IPS-18a (cell line): ENCODE data around the gene BBIP1.

Experiments used
- H3K27ac ChIP-seq: one replicate; pipeline ENCODE4 v1.5.1; 2013; ENCODE audit warnings: low read length
- H3K27me3 ChIP-seq: one replicate; pipeline ENCODE4 v1.6.1; 2013; ENCODE audit warnings: mild to moderate bottlenecking, low read length; ENCODE audit not compliant: control insufficient read depth, insufficient read depth
- H3K36me3 ChIP-seq: one replicate; pipeline ENCODE4 v1.6.1; 2013; ENCODE audit warnings: low read depth, low read length; ENCODE audit not compliant: control insufficient read depth
- H3K4me1 ChIP-seq: one replicate; pipeline ENCODE4 v1.6.1; 2013; ENCODE audit warnings: low read depth, low read length; ENCODE audit not compliant: control insufficient read depth
- H3K4me3 ChIP-seq: one replicate; pipeline ENCODE4 v1.5.1; 2013; ENCODE audit warnings: low read length
- H3K9ac ChIP-seq: one replicate; pipeline ENCODE4 v1.6.1; 2013; ENCODE audit warnings: mild to moderate bottlenecking, low read length, moderate library complexity
- H3K9me3 ChIP-seq: one replicate; pipeline ENCODE4 v1.6.1; 2013; ENCODE audit warnings: low read depth, low read length; ENCODE audit not compliant: control insufficient read depth

Gene BBIP1

DNA sequence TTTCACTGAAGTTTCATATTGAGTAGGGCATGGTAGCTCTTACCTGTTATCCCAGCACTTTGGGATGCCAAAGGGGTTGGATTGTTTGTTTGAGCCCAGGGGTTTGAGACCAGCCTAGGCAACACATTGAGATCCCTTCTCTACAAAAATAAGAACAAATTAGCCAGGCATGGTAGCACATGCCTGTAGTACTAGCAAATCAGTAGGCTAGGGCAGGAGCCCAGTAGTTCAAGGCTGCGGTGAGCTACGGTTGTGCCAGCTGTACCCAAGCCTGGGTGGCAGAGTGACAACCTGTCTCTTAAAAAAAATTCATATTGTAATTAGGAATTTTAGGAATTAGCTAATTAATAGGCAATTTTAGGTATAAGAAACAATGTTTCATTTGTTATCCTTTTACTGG lies 18.0 kb downstream of the BBIP1 start:
- Histone ChIP-seq H3K9me3 (no peaks in the 10 kb centered on the region), H3K36me3 (peaks cover 18% of the 10 kb centered on the region), H3K4me3 (no peak overlapping the region), H3K9ac (no peak overlapping the region), H3K27me3 (no peaks in the 10 kb centered on the region), H3K27ac (no peak overlapping the region), H3K4me1 (no peaks in the 10 kb centered on the region)

DNA sequence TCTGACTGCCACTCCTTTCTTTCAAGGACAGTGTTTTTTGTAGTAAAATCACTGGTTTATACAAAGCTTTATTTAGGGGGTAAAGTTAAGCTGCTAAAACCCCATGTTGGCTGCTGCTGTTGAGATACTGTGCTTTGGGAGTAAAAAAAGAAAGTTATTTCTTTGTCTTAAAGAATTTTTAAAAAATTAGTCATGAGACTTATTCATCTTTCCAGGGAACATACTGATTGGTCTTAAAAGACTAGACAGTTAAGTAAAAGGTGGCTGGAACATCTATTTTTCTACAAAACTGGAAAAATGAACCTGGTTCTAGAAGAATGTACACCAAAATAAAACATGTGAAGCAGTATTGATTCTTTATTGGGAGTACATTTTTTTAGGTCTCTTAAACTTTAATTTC lies 20.6 kb downstream of the BBIP1 start:
- Histone ChIP-seq H3K27me3 (no peaks in the 10 kb centered on the region), H3K36me3 (peaks cover 25% of the 10 kb centered on the region), H3K4me1 (no peaks in the 10 kb centered on the region), H3K4me3 (no peak overlapping the region), H3K9ac (no peak overlapping the region), H3K27ac (no peak overlapping the region), H3K9me3 (no peaks in the 10 kb centered on the region)

DNA sequence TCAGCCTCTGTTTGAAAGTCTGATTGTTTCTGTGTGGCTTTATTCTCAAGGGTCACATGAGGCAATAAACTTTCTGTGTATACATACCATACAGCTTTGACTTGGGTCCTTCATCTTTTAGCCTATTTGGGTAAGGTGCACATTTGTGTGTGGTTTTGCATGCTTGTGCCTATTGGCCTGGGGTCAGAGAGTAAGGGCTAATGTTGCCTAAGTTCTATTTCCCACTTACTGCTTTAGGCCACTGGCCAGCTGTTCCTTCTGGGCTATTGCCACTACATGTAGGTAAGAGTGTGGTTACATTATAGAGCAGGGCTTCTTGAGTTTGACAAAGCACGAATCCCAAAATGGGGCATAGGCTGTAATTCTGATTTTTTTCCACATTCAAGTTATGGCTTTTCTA lies 21.8 kb downstream of the BBIP1 start:
- no peak overlapping the region for H3K9ac ChIP-seq
- H3K4me3 ChIP-seq: no peak overlapping the region
- no peaks in the 10 kb centered on the region for H3K27me3 ChIP-seq
- no peak overlapping the region for H3K27ac ChIP-seq
- no peaks in the 10 kb centered on the region for H3K4me1 ChIP-seq
- no peaks in the 10 kb centered on the region for H3K9me3 ChIP-seq
- peaks cover 25% of the 10 kb centered on the region for H3K36me3 ChIP-seq

DNA sequence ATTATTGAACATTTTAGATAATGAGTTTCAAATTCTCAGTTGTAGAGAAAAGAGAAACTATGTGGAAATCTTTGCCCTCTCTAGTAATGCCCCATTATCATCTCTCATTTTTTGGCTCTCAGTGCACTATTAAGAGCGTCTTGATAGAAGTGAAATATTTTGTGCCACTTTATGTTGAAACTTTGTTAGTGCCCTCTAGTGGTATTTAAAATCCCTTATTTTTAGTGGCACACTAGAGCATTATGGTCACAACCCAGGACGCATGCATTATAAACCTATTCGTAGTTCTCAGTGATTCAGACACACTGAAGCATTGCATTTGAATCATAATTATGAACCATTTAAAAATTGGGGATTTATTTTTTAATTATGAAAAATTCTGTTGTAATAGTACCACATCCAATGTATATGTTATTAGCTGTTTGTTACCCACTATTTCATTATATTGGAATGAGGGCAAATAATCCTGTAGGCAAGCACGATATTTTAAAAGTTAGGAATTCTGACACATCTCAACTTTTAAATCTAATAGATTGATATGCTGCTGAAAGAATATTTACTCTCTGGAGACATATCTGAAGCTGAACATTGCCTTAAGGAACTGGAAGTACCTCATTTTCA lies 25.3 kb downstream of the BBIP1 start:
- Histone ChIP-seq H3K4me3 (no peak overlapping the region), H3K9ac (no peak overlapping the region), H3K4me1 (no peaks in the 10 kb centered on the region), H3K9me3 (no peaks in the 10 kb centered on the region), H3K27ac (no peak overlapping the region), H3K27me3 (no peaks in the 10 kb centered on the region), H3K36me3 (peaks cover 24% of the 10 kb centered on the region)

DNA sequence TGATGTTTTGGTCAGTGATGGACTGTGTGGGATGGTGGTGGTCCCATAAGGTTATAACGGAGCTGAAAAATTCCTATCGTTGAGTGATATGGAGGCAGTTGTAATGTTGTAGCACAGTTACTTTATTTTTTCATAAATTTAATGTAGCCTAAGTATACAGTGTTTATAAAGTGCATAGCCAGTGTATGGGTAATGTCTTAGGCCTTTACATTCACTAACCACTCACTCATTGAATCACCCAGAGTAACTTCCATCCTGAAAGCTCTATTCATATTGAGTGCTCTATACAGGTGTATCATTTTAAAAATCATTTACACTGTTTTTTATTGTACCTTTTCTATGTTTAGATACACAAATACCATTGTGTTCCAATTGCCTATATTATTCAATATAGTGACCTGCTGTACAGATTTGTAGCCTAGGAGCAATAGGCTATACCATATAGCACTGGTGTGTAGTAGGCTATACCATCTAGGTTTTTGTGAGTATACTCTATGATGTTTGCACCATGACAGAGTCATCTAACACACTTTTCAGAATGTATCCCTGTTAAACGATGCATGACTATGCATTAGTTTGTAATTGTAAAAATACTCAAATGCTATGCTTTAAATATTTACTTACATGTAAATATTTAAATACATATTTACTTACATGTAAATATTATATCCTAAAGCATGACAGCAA lies 26.2 kb downstream of the BBIP1 start:
- Histone ChIP-seq H3K36me3 (peaks cover 26% of the 10 kb centered on the region), H3K9me3 (no peaks in the 10 kb centered on the region), H3K4me1 (no peaks in the 10 kb centered on the region), H3K4me3 (no peak overlapping the region), H3K27ac (no peak overlapping the region), H3K9ac (no peak overlapping the region), H3K27me3 (no peaks in the 10 kb centered on the region)

DNA sequence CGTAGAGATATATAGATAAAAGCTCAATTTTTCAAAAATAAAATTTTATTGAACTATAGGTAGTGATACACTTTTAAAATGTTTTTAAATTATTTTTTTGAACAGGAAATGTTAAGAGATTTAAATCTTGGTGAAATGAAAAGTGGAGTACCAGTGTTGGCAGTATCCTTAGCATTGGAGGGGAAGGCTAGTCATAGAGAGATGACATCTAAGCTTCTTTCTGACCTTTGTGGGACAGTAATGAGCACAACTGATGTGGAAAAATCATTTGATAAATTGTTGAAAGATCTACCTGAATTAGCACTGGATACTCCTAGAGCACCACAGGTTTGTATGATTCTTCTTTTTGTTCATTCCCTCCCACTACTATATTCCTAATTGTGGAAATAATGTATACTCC lies 31.4 kb downstream of the BBIP1 start:
- H3K4me1 ChIP-seq: no peaks in the 10 kb centered on the region
- H3K9ac ChIP-seq: no peak overlapping the region
- H3K27me3 ChIP-seq: no peaks in the 10 kb centered on the region
- no peak overlapping the region for H3K4me3 ChIP-seq
- H3K36me3 ChIP-seq: peaks cover 18% of the 10 kb centered on the region
- H3K27ac ChIP-seq: no peak overlapping the region
- no peaks in the 10 kb centered on the region for H3K9me3 ChIP-seq

DNA sequence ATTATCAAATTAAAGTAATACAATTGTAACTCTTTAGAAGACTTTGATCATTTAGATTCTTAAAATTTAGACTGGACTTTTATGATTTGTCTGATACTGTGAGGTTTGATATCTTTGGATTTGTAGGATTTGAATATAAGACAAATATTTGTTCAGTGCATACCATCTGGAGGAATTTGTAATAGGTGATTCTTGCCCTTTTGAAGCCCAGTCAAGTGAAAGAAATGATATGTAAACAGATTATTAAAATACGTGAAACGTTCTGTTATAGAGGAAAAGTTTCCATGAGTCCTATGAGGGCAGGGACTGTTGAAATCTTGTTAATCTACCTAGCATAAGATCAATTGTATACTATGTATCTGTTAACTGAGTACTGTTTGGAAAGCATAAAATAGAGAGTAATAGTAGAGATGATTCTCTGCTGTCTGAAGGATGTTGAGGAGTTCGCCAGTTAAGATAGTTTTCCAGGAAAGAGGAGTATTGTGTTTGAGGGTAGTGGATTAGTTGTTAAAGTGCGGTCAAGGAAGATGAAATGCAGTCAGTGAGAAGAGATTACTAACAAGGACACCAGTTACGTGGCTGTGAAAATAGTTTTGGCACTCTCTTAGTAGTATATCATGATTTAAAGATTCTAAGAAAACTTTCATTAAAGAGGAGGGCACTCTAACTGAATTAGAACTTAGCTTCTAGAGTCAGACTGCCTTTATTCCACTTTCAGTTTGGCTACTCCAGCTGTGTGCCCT lies 32.9 kb downstream of the BBIP1 start:
- no peaks in the 10 kb centered on the region for H3K4me1 ChIP-seq
- no peak overlapping the region for H3K27ac ChIP-seq
- H3K36me3 ChIP-seq: peaks cover 22% of the 10 kb centered on the region
- H3K27me3 ChIP-seq: no peaks in the 10 kb centered on the region
- H3K4me3 ChIP-seq: no peak overlapping the region
- H3K9me3 ChIP-seq: no peaks in the 10 kb centered on the region
- no peak overlapping the region for H3K9ac ChIP-seq

DNA sequence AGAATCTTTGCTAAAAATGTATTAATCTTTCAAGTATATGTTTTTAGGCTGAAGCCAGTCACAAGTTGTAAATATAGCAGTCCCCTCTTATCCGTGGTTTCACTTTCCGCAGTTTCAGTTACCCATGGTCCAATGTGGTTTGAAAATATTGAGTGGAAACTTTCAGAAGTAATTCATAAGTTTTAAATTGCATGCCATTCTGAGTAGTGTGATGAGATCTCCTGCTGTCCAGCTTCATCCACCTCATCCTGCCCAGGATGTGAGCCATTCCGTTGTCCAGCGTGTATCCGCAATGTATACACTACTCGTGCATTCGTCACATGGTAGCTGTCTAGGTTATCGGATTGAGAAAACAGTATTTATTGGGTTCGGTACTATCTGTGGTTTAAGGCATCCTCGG lies 35.1 kb downstream of the BBIP1 start:
- Histone ChIP-seq H3K4me3 (no peak overlapping the region), H3K9ac (no peak overlapping the region)

DNA sequence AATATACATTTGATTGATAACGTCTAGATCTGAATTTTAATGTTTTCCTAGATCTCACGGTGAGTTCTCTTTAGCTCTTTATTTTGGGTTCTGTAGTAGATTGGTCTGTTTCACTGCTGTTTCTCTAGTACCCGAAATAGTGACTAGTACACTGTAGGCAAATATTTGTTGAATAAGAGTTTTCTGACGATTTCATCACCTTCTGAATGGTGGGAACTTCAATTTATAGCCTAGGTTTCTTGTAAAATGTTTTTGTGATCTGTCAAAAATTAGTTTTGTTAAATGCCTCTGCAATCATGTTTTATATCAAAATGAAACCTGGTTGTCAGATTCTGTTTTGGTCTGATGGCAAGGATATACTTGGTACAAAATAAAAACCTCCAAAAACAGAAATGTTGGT lies 37.1 kb downstream of the BBIP1 start:
- H3K27ac ChIP-seq: no peak overlapping the region
- H3K9me3 ChIP-seq: no peaks in the 10 kb centered on the region
- H3K9ac ChIP-seq: no peak overlapping the region
- no peaks in the 10 kb centered on the region for H3K27me3 ChIP-seq
- peaks cover 7% of the 10 kb centered on the region for H3K36me3 ChIP-seq
- no peaks in the 10 kb centered on the region for H3K4me1 ChIP-seq
- no peak overlapping the region for H3K4me3 ChIP-seq

More for the DNA sequence above, 35.1 kb downstream of the BBIP1 start:
- Histone ChIP-seq H3K36me3 (peaks cover 12% of the 10 kb centered on the region), H3K9me3 (no peaks in the 10 kb centered on the region), H3K4me1 (no peaks in the 10 kb centered on the region), H3K27me3 (no peaks in the 10 kb centered on the region), H3K27ac (no peak overlapping the region)

DNA sequence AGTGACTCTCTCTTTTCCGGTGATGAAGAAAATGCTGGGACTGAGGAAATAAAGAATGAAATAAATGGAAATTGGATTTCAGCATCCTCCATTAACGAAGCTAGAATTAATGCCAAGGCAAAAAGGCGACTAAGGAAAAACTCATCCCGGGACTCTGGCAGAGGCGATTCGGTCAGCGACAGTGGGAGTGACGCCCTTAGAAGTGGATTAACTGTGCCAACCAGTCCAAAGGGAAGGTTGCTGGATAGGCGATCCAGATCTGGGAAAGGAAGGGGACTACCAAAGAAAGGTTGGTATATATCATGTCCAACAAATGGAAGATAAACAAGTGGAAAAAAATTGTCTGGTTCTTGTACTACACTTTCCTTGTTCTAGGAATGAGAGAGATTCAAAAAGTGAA lies 37.7 kb downstream of the BBIP1 start:
- Histone ChIP-seq H3K9ac (no peak overlapping the region), H3K9me3 (no peaks in the 10 kb centered on the region), H3K27me3 (no peaks in the 10 kb centered on the region), H3K4me3 (no peak overlapping the region), H3K36me3 (peaks cover 7% of the 10 kb centered on the region), H3K4me1 (no peaks in the 10 kb centered on the region), H3K27ac (no peak overlapping the region)

DNA sequence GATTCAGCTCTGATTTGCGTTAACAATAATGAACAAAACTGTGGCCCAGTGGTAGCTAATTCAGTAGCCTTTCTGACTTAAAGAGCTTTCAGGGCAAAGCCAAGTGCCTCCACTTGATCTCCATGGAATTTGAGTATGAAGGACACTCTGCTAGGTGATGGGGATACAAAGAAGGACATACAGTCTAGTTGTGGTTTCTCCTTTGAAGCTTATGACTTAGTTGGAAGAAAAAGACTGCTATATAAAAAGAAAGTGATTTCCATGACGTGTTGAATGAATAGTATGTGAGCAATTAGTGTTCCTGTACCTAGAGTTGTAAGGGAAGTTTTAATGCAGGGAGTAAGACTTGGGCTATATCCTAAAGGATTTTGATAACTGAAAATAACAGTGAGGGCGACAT lies 39.0 kb downstream of the BBIP1 start:
- H3K27me3 ChIP-seq: no peaks in the 10 kb centered on the region
- H3K36me3 ChIP-seq: peaks cover 5% of the 10 kb centered on the region
- no peaks in the 10 kb centered on the region for H3K4me1 ChIP-seq
- H3K4me3 ChIP-seq: no peak overlapping the region
- no peak overlapping the region for H3K9ac ChIP-seq
- H3K9me3 ChIP-seq: no peaks in the 10 kb centered on the region
- H3K27ac ChIP-seq: no peak overlapping the region
